Heart left ventricle (tissue), 16 donors: Measurements from ENCODE around the gene SLC4A9. TPM values are rescaled to one million over a fixed set of nuclear protein-coding genes. Genes with fewer than 3 reads are reported as not detected.

Source experiments
- ATAC-seq, 4 donors: fragments of 200-7000 bp; cut with Tn5 transposase; one replicate each; pipeline ENCODE4 v1.9.1; 2020 to 2022; ENCODE audit warnings: moderate library complexity in 4 of 4, mild to moderate bottlenecking in 3 of 4, moderate number of reproducible peaks in 1 of 4
- DNase-seq, 5 donors: peaks; one replicate each; pipeline ENCODE4 v3.0.0-alpha.2; 2020
- H3K27ac ChIP-seq, 12 donors: fragments of 200-600 bp; sonication (generic) in 4 of 12; one replicate each; pipeline versions ENCODE4 v1.5.0 to v1.8.0; 2016 to 2022; ENCODE audit warnings: mild to moderate bottlenecking in 2 of 12
- H3K27me3 ChIP-seq, 9 donors: fragments of 200-600 bp; sonication (generic) in 2 of 9; one replicate each; pipeline versions ENCODE4 v1.5.1 to v1.8.0; 2016 to 2022; ENCODE audit warnings: mild to moderate bottlenecking in 3 of 9
- H3K36me3 ChIP-seq, 9 donors: fragments of 200-600 bp; sonication (generic) in 2 of 9; one replicate each; pipeline versions ENCODE4 v1.5.0 to v1.8.0; 2018 to 2022; ENCODE audit warnings: mild to moderate bottlenecking in 2 of 9
- H3K4me1 ChIP-seq, 12 donors: fragments of 200-600 bp; sonication (generic) in 4 of 12; one replicate each; pipeline versions ENCODE4 v1.5.0 to v1.8.0; 2016 to 2022; ENCODE audit warnings: mild to moderate bottlenecking in 3 of 12
- H3K4me3 ChIP-seq, 12 donors: fragments of 200-600 bp; sonication (generic) in 4 of 12; one replicate each; pipeline versions ENCODE4 v1.5.0 to v1.8.0; 2017 to 2022; ENCODE audit warnings: mild to moderate bottlenecking in 9 of 12, moderate library complexity in 4 of 12
- H3K9me3 ChIP-seq, 12 donors: fragments of 200-600 bp; sonication (generic) in 4 of 12; one replicate each; pipeline versions ENCODE4 v1.5.0 to v1.8.0; 2016 to 2022; ENCODE audit warnings: mild to moderate bottlenecking in 1 of 12
- POLR2A ChIP-seq, 2 donors: fragments of 450-650 bp; IDR thresholded peaks; one replicate each; pipeline ENCODE4 v1.6.1; 2017; ENCODE audit warnings: antibody characterized with exemption in 2 of 2, mild to moderate bottlenecking in 2 of 2, moderate library complexity in 2 of 2
- WGBS, 4 donors: extraction: QIAGEN DNeasy Blood & Tissue Kit in 2 of 4; methylation state at CpG; one replicate each; pipeline versions ENCODE4 v1.1.5 to v1.1.7; 2013 to 2018; 5-methylcytosine and 5-hydroxymethylcytosine counted together
- intact Hi-C, 10 donors: fragments of 100-400 bp; cut with DNase I; formaldehyde crosslinking; loops; one replicate each; pipeline versions ENCODE4 v1.11.1 to v1.14.2; 2022
- polyA plus RNA-seq, 2 donors: library from polyadenylated mRNA; stranded (reverse); fragments of 200-250 nt; gene quantifications; one replicate each; pipeline ENCODE4 v1.2.3, GENCODE V29; 2013
- total RNA-seq, 9 donors: library from RNA; depleted of rRNA in 2 of 9; stranded (reverse); fragments of >200 nt in 2 of 9; fragmentation: NEBNext Ultra II Directional in 3 of 9; extraction: Animal tissue kit (Norgen Biotek cat#: 25700) in 3 of 9; gene quantifications; one replicate each; pipeline versions ENCODE4 v1.1.0 to v1.2.4, GENCODE V29; 2016 to 2023
- TF ChIP-seq, protein P1 (sequence below), 12 donors: fragments of 200-600 bp; sonication (generic) in 4 of 12; IDR thresholded peaks; one replicate each; pipeline versions ENCODE4 v1.5.0 to v1.8.0; 2018 to 2022; ENCODE audit warnings: antibody characterized with exemption in 12 of 12, mild to moderate bottlenecking in 5 of 12
- donor health status: ischemic (EF 13 %, LVEDD 7.1; RV severe dilation, severe dysfunction).
- donor health status: healthy with polysubstance abuse.
- donor health status: DM: no; HTN: yes; CAD: no.
- donor health status: DM: no; HTN: no; CAD: no.
- donor health status: ischemic (EF 25% LVEDD 6.9; RV normal size, moderate dysfunction).
- donor health status: ischemic (EF 25% LVEDD 5.7; RV mildly dilated, moderate dysfunction).
- donor health status: healthy.
- donor health status: DM: yes; HTN: yes; CAD: no.
- donor health status: ischemic (EF 35%, LVEDD 5.7; RV mildly dilated, moderate dysfunction).
- donor health status: nonischemic (EF 11% LVEDD 7.7; RV severe dilation, severe dysfunction).
- donor health status: DM: yes; HTN: yes; CAD: no.
- donor health status: PGD.
- donor health status: ischemic (EF 29% LVEDD 5.4; RV normal size, mild dysfunction).
- donor health status: nonischemic (EF 23%, LVEDD 6.1; RV moderate dilation, normal function).

The SLC4A9 gene
- total and polyA plus RNA-seq, 11 donors, result 0.08 to 0.20 (median 0.12) TPM; not detected in 6

DNA sequence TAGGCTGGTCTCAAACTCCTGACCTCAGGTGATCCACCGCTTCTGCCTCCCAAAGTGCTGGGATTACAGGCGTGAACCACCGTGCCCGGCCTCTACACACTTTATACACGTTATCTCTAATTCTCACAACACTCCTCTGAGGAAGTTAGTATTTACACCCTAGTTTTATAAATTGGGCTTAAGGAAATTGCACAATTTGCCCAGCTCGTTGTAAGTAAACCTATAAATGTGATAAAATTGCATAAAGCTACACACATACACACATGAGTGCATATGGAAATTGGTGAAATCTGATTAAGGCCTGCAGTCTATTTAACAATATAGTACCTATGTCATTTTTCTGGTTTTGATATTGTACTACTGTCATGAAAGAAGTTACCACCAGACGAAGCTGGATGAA lies 4.4 kb upstream of the SLC4A9 start:
- no peak overlapping the region for H3K4me3 ChIP-seq
- no peaks in the 10 kb centered on the region for H3K27me3 ChIP-seq
- peaks cover 0 to 20% (median 7%) of the 10 kb centered on the region in 12 donors for H3K4me1 ChIP-seq
- H3K36me3 ChIP-seq, result no peaks in the 10 kb centered on the region
- no peak for ATAC-seq
- WGBS, 4 donors, result 85 to 91% (median 89%) methylated on average over 7 of the region's 7 CpGs
- no peak for DNase-seq
- intact Hi-C loops, result loop anchor here in 5 of 10 donors (2.0 to 10.0 kb wide), 3 partner anchors 113 to 281 kb away; no protein-coding TSS in a partner anchor
- TF ChIP-seq, protein P1, sequence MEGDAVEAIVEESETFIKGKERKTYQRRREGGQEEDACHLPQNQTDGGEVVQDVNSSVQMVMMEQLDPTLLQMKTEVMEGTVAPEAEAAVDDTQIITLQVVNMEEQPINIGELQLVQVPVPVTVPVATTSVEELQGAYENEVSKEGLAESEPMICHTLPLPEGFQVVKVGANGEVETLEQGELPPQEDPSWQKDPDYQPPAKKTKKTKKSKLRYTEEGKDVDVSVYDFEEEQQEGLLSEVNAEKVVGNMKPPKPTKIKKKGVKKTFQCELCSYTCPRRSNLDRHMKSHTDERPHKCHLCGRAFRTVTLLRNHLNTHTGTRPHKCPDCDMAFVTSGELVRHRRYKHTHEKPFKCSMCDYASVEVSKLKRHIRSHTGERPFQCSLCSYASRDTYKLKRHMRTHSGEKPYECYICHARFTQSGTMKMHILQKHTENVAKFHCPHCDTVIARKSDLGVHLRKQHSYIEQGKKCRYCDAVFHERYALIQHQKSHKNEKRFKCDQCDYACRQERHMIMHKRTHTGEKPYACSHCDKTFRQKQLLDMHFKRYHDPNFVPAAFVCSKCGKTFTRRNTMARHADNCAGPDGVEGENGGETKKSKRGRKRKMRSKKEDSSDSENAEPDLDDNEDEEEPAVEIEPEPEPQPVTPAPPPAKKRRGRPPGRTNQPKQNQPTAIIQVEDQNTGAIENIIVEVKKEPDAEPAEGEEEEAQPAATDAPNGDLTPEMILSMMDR (IDR thresholded peaks at IDR 0.05), result no peak
- H3K27ac ChIP-seq, result no peak overlapping the region
- no peaks in the 10 kb centered on the region for H3K9me3 ChIP-seq

DNA sequence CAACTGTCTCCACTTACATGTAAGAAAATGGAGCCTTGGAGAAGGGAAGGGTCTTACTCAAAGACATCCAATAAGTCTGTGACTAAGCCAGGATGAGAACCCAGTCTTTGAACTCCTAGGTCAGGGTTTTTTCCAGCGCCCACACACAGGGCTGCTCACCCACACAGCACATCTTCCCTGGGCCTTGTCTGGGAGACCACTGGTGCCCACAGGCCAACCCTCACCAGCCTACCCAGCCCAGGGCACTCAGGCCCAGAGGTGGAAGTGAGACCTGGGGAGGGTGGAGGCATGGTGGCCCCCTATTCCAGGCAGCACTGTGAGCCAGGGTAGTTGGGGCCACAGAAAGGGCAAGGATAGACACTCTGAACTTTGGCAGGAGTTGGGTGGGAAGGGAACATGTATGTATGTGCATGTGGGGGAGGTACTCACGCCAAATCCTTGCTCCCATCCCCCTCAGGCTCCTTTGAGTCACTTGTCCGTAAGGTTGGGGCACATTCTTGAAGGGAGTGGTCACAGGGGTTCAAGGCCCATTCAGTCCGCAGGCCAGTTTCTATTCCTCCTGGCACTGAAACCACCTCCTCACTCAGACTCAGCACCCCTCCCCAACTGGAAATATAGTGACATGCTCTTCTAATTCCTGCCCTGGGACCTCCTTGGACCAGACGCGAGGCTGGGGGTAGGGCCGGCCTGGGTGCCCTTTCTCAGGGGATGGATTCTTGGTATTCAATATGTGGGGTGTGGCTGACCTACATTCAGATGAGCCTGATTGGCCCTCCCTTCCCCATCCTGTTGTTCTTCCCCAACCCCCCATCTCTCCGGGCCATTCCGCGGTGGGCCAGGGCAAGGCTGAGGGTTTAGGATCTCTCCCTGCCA lies 2.9 kb upstream of the SLC4A9 start:
- peak in 3 of 4 donors; percentile 5 to 9 (median 8) for ATAC-seq
- H3K36me3 ChIP-seq, result no peaks in the 10 kb centered on the region
- intact Hi-C loops, result loop anchor here in 5 of 10 donors (2.0 to 10.0 kb wide), 3 partner anchors 182 to 282 kb away; partner anchors contain the start of gene CYSTM1 (in 1 of the 5)
- WGBS, 4 donors, result 33 to 48% (median 37%) methylated on average over 10 of the region's 10 CpGs
- H3K27me3 ChIP-seq, result no peaks in the 10 kb centered on the region
- no peak for DNase-seq
- peak overlapping the region in 7 of 12 donors; percentile 3 to 36 (median 10) for H3K4me3 ChIP-seq
- H3K9me3 ChIP-seq, result no peaks in the 10 kb centered on the region
- no peak for TF ChIP-seq POLR2A (IDR thresholded peaks at IDR 0.05)
- TF ChIP-seq, protein P1 (IDR thresholded peaks at IDR 0.05), result no peak
- peaks cover 0 to 16% (median 7%) of the 10 kb centered on the region in 12 donors for H3K4me1 ChIP-seq
- no peak overlapping the region for H3K27ac ChIP-seq

DNA sequence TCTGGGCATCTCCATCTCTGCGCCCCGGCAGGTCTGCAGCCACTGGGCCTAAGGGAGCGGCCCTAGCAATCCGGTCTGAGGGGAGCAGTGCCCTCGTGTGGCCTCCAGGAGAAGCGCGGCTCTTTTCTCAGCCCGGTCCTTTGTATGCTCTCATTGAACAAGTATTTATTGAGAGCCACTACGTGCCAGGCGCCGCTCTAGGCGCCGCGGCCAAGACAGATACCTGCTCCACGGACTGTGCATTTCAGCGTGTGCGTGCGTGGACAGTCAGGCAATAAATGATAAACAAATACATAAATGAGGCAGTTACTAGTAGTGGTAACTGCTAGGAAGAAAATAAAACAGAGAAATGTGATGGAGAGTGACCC lies 2.3 kb upstream of the SLC4A9 start:
- no peaks in the 10 kb centered on the region for H3K36me3 ChIP-seq
- peaks cover 0 to 16% (median 7%) of the 10 kb centered on the region in 12 donors for H3K4me1 ChIP-seq
- TF ChIP-seq, protein P1 (IDR thresholded peaks at IDR 0.05), result peak; percentile 84 to 97 (median 90)
- TF ChIP-seq POLR2A (IDR thresholded peaks at IDR 0.05), result no peak
- DNase-seq (peak; percentile 78 to 88 (median 82)), ATAC-seq (peak; percentile 82 to 94 (median 94))
- peak overlapping the region in 7 of 12 donors; percentile 3 to 36 (median 10) for H3K4me3 ChIP-seq
- no peaks in the 10 kb centered on the region for H3K9me3 ChIP-seq
- WGBS, 4 donors, result 0 to 2% (median 0%) methylated on average over 12 to 18 of the region's 18 CpGs
- intact Hi-C loops, result loop anchor here in 5 of 10 donors (2.0 to 10.0 kb wide), 3 partner anchors 183 to 283 kb away; partner anchors contain the start of gene CYSTM1 (in 1 of the 5)
- H3K27me3 ChIP-seq, result no peaks in the 10 kb centered on the region
- H3K27ac ChIP-seq, result peak overlapping the region in 1 of 12 donors; percentile 0

DNA sequence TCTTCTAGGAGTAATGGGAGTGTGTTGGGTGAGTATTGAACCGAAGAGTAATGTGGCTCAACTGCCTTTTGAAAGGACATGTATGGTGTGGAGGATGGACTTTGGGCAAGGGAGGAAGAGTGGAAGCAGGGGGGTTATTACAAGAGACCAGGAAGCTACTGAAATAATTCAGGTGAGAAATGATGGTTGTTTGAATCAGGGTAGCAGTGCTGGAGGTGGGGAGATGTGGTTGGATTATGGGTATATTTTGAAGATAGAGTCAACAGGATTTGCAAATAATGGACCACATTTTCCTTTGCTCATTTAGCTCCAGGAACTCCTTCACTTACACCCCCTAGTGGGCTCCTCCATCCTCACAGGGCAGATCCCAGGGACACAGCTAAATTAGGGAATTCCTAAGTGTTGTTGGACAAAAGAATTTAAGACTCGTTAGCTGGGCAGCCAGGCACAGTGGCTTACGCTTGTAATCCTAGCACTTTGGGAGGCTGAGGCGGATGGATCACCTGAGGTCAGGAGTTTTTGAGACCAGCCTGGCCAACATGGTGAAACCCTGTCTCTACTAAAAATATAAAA lies 1.2 kb upstream of the SLC4A9 start:
- WGBS, 4 donors, result 70 to 75% (median 73%) methylated on average over 4 of the region's 4 CpGs
- TF ChIP-seq POLR2A (IDR thresholded peaks at IDR 0.05), result no peak
- TF ChIP-seq, protein P1 (IDR thresholded peaks at IDR 0.05), result peak in 8 of 12 donors; percentile 9 to 49 (median 34)
- no peak for ATAC-seq

More for the DNA sequence above, 1.2 kb upstream of the SLC4A9 start:
- Histone ChIP-seq H3K36me3 (no peaks in the 10 kb centered on the region), H3K27me3 (no peaks in the 10 kb centered on the region), H3K27ac (no peak overlapping the region), H3K4me1 (peaks cover 0 to 22% (median 11%) of the 10 kb centered on the region in 12 donors), H3K9me3 (no peaks in the 10 kb centered on the region), H3K4me3 (no peak overlapping the region)
- intact Hi-C loops, result loop anchor here in 5 of 10 donors (5.0 to 10.0 kb wide), 2 partner anchors 192 to 284 kb away; no protein-coding TSS in a partner anchor
- no peak for DNase-seq
